GM10266 (cell line): ENCODE data around the gene WWOX.

Source experiments
- DNase-seq: peaks from one replicate; pipeline ENCODE4 v3.0.0; 2012; ENCODE audit errors: extremely low spot score
- TF ChIP-seq, protein P1 (sequence below): IDR thresholded peaks from 2 replicates; pipeline ENCODE4 v1.5.1; 2012; ENCODE audit warnings: mild to moderate bottlenecking, low read depth; ENCODE audit not compliant: control insufficient read depth, insufficient read depth; ENCODE audit errors: missing control alignments

The WWOX gene

DNA sequence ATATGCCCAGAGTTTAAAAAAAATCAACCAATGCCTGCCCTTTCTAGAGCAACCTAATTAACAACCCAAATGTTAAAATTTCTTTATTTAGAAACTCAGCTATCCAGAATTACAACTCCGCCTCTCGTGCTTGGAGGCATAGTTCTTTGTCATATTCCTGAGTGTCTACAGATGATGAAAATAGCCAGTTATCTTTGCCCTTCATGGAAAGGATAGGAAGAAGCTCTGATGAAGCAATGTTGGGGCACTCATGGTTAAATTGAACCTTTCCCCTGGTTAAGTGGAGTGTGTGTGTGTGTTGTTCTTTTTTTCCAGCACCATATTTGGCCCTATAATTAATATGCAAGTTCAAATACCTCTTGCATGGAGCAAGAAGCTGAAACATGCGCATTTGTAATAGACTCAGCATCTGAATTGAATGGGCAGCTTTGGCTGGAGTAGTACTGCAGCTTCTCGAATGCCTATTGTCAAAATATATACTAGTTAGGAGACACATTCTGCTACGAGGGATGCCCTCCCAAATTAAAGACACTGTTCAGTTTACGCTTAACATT lies 506.2 kb downstream of the WWOX start:
- TF ChIP-seq, protein P1, sequence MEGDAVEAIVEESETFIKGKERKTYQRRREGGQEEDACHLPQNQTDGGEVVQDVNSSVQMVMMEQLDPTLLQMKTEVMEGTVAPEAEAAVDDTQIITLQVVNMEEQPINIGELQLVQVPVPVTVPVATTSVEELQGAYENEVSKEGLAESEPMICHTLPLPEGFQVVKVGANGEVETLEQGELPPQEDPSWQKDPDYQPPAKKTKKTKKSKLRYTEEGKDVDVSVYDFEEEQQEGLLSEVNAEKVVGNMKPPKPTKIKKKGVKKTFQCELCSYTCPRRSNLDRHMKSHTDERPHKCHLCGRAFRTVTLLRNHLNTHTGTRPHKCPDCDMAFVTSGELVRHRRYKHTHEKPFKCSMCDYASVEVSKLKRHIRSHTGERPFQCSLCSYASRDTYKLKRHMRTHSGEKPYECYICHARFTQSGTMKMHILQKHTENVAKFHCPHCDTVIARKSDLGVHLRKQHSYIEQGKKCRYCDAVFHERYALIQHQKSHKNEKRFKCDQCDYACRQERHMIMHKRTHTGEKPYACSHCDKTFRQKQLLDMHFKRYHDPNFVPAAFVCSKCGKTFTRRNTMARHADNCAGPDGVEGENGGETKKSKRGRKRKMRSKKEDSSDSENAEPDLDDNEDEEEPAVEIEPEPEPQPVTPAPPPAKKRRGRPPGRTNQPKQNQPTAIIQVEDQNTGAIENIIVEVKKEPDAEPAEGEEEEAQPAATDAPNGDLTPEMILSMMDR, result no peak
- no peak for DNase-seq

- DNase-seq, result no peak
- TF ChIP-seq, protein P1, result no peak
Measured at GRCh38 chr16:78606545-78606944, 507.1 kb downstream of the WWOX start.

DNA sequence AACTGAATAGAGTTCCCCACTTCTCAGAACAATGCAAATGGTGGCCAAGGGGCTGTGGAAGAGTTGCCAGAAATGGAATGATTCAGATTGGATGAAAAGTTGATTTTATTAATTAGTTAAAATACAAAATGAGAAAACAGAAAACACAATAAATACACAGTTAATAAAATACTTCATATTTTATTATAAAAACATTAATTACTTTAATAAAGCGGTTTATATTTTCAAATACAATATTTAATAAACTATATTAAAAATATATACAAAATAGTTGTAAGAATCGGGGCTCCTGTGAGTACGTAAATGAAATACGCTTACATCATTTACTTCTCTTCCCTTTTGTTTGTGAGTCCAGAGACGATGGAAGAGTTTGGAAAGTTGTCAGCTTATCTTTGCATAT lies 507.6 kb downstream of the WWOX start:
- DNase-seq, result no peak
- TF ChIP-seq, protein P1, result no peak

GRCh38 chr16:78607465-78607864 lies 508.0 kb downstream of the WWOX start:
- DNase-seq, result no peak
- TF ChIP-seq, protein P1, result no peak

DNA sequence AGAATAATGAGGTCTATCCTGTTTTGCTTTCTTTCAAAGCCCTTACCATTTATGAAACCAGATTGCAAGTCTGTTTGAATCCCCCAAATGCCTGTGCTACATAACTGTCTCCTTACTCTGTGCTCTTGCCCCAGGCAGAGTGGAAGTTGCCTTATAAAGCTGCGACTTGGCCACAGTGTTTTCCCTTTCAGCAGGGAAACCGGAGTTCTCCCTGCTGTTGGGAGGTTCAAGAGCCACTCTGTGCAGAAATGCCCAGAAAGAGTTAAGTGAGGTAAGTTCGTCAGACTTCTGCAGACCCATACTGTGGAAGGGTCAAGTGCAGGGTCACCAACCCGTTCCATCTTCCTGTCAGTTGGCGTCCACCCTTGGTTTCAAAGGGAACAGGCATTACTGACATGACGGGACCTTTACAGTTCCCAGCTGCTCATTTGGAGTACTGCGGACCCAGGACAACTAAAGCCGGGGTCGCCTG lies 508.9 kb downstream of the WWOX start:
- TF ChIP-seq, protein P1, result no peak

DNA sequence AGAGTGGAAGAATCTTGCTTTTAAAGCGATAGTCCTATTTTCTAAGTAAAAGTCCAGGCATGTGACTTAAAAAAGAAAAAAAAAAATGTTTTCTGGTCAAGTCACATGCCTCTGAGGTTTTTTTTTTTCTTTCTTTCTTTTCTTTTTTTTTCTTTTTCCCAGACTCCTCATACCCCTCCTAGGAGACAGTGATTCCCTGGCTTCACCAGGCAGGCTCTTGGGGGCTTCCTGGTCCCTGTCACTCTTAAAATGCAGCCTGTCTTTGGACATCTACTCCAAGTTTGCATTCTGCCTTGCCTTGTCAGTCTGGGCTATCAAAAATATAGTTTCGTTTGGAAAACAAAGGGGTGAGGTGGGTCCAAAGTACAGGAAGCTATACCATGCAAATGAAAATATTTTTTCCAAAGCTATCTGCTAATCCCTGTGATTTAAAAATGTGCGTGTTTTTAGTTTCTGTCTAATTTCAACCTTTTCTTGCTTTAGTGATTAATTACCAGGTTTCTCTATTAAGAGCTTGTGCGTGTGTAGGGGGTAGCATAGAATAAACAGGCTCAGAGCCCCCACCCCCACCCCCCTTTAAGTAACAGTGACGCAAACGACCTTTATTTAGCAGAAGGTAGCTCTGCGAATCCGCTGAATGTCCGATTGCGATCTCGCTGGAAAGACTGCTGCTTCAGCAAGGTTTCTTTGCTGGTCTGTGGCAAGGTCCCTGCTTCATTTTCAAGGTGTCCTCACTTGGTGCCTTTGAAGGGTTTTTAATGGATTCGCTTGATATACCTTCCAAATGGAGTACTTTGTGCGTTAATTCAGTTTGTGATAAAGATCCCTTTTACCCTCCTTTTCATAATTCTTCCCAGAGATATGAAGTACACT lies 510.2 kb downstream of the WWOX start:
- DNase-seq, result no peak
- TF ChIP-seq, protein P1, result no peak

More for the DNA sequence above, 508.9 kb downstream of the WWOX start:
- DNase-seq, result no peak

- TF ChIP-seq, protein P1, result no peak
Measured at GRCh38 chr16:78611318-78611717, 511.9 kb downstream of the WWOX start.

More at GRCh38 chr16:78611318-78611717, 511.9 kb downstream of the WWOX start:
- no peak for DNase-seq
